WTC11 (cell line): ENCODE measurements around the gene LY6G6F. TPM values are rescaled to one million over a fixed set of nuclear protein-coding genes. Genes with fewer than 3 reads are reported as not detected.

ENCODE experiments used
- ATAC-seq: fragments of 200-7000 bp; cut with Tn5 transposase; 2 replicates; pipeline ENCODE4 v1.10.0; 2021; ENCODE audit warnings: mild to moderate bottlenecking, moderate library complexity
- CTCF ChIA-PET: fragments of 300-600 bp; sonication (Branson Sonifier 250); formaldehyde crosslinking; loops from one replicate; lab custom pipeline; 2021; ENCODE audit warnings: antibody characterized with exemption; lab: Charles Lee
- POLR2A ChIA-PET: fragments of 350-600 bp; sonication (Branson Sonifier 250); formaldehyde crosslinking; loops from one replicate; lab custom pipeline; 2021; ENCODE audit warnings: antibody characterized with exemption; lab: Charles Lee
- DNase-seq: peaks from one replicate; pipeline ENCODE4 v3.0.0; 2021; ENCODE audit warnings: low spot score
- H3K27ac Mint-ChIP-seq: 2 replicates; pipeline ENCODE4 v1.8.0; 2021; ENCODE audit warnings: mixed read lengths
- H3K27me3 Mint-ChIP-seq: 2 replicates; pipeline ENCODE4 v1.8.0; 2021; ENCODE audit warnings: low read depth, mild to moderate bottlenecking, moderate library complexity, mixed read lengths
- H3K36me3 Mint-ChIP-seq: 2 replicates; pipeline ENCODE4 v1.8.0; 2021; ENCODE audit warnings: mixed read lengths
- H3K4me1 Mint-ChIP-seq: 2 replicates; pipeline ENCODE4 v1.8.0; 2022; ENCODE audit warnings: mixed read lengths
- H3K4me3 Mint-ChIP-seq: 2 replicates; pipeline ENCODE4 v1.8.0; 2021; ENCODE audit warnings: mild to moderate bottlenecking, moderate library complexity, mixed read lengths
- H3K9me3 Mint-ChIP-seq: 2 replicates; pipeline ENCODE4 v1.8.0; 2021; ENCODE audit warnings: mixed read lengths
- ATF2 ChIP-seq: sonication (generic); formaldehyde crosslinking; IDR thresholded peaks from 2 replicates; pipeline ENCODE4 v1.8.1; 2022; ENCODE audit warnings: low read depth, missing genetic modification reagents, borderline replicate concordance
- ATF6 ChIP-seq: sonication (generic); formaldehyde crosslinking; IDR thresholded peaks from 2 replicates; pipeline ENCODE4 v1.8.1; 2023; ENCODE audit warnings: mild to moderate bottlenecking, missing genetic modification reagents
- ESRRA ChIP-seq: sonication (generic); formaldehyde crosslinking; IDR thresholded peaks from 2 replicates; pipeline ENCODE4 v1.8.1; 2022; ENCODE audit warnings: mild to moderate bottlenecking, missing genetic modification reagents, borderline replicate concordance
- ETV6 ChIP-seq: sonication (generic); formaldehyde crosslinking; IDR thresholded peaks from 2 replicates; pipeline ENCODE4 v1.8.1; 2022; ENCODE audit warnings: mild to moderate bottlenecking, missing genetic modification reagents
- GABPB1 ChIP-seq: sonication (generic); formaldehyde crosslinking; IDR thresholded peaks from 2 replicates; pipeline ENCODE4 v1.8.1; 2023; ENCODE audit warnings: mild to moderate bottlenecking, missing genetic modification reagents
- HMGA2 ChIP-seq: fragments of 250-450 bp; sonication (Bioruptor Pico); IDR thresholded peaks from 2 replicates; pipeline ENCODE4 v1.4.0; 2021; ENCODE audit warnings: mild to moderate bottlenecking, moderate library complexity
- HMGXB4 ChIP-seq: sonication (generic); formaldehyde crosslinking; IDR thresholded peaks from 2 replicates; pipeline ENCODE4 v1.8.1; 2023; ENCODE audit warnings: mild to moderate bottlenecking, moderate library complexity, missing genetic modification reagents
- JAZF1 ChIP-seq: fragments of 250-450 bp; sonication (Bioruptor Pico); IDR thresholded peaks from 2 replicates; pipeline ENCODE4 v1.9.0; 2021; ENCODE audit warnings: moderate library complexity, mild to moderate bottlenecking, inconsistent platforms
- PRDM15 ChIP-seq: sonication (generic); formaldehyde crosslinking; IDR thresholded peaks from 2 replicates; pipeline ENCODE4 v1.8.0; 2022; ENCODE audit warnings: missing genetic modification reagents
- PREB ChIP-seq: sonication (generic); formaldehyde crosslinking; IDR thresholded peaks from 2 replicates; pipeline ENCODE4 v1.8.1; 2022; ENCODE audit warnings: mild to moderate bottlenecking, missing genetic modification reagents, moderate library complexity, borderline replicate concordance
- RELA ChIP-seq: sonication (generic); formaldehyde crosslinking; IDR thresholded peaks from 2 replicates; pipeline ENCODE4 v1.8.1; 2022; ENCODE audit warnings: missing genetic modification reagents, mild to moderate bottlenecking, borderline replicate concordance
- TEAD1 ChIP-seq: sonication (generic); formaldehyde crosslinking; IDR thresholded peaks from 2 replicates; pipeline ENCODE4 v1.8.0; 2022; ENCODE audit warnings: mild to moderate bottlenecking, missing genetic modification reagents
- TP53 ChIP-seq: sonication (generic); formaldehyde crosslinking; IDR thresholded peaks from 2 replicates; pipeline ENCODE4 v1.8.1; 2023; ENCODE audit warnings: mild to moderate bottlenecking, missing genetic modification reagents
- ZMAT4 ChIP-seq: fragments of 250-450 bp; sonication (Bioruptor Pico); IDR thresholded peaks from 2 replicates; pipeline ENCODE4 v1.9.0; 2021; ENCODE audit warnings: mild to moderate bottlenecking
- ZNF121 ChIP-seq: sonication (generic); formaldehyde crosslinking; IDR thresholded peaks from 2 replicates; pipeline ENCODE4 v1.8.0; 2023; ENCODE audit warnings: missing genetic modification reagents
- ZNF138 ChIP-seq: sonication (generic); formaldehyde crosslinking; conservative IDR thresholded peaks from 2 replicates; pipeline ENCODE4 v1.8.1; 2022; ENCODE audit warnings: mild to moderate bottlenecking, moderate library complexity, missing genetic modification reagents
- total RNA-seq: library from RNA; stranded (reverse); gene quantifications from 3 replicates; pipeline ENCODE4 v1.2.3, GENCODE V29; 2021

LY6G6F gene
- total RNA-seq, 1 experiment from 2014 or later: not detected

GRCh38 chr6:31737991-31738979 is 31.6 kb downstream of the LY6G6F start:
- CTCF ChIA-PET: interaction anchor here (0.6 to 7.1 kb wide), 26 partner anchors 9 to 187 kb away, joined by 3 to 62 read pairs (median 4); partner anchors contain the start of genes ABHD16A, BAG6, C6orf47 and DDAH2

GRCh38 chr6:31739639-31740396 is 33.2 kb downstream of the LY6G6F start, which contains the start of gene MSH5:
Gene MSH5 (plus strand): TSS chr6:31740005. CDS start chr6:31740467, 462 bp downstream.
- no peaks in the 10 kb centered on the region for H3K9me3 Mint-ChIP-seq
- peak within 1 kb of the TSS; percentile 85 for H3K27ac Mint-ChIP-seq
- ATAC-seq (peak; percentile 89), DNase-seq (peak; percentile 98)
- H3K4me3 Mint-ChIP-seq: peak within 1 kb of the TSS; percentile 80
- H3K27me3 Mint-ChIP-seq: no peaks in the 10 kb centered on the region; the same call in 1 of the 2 replicates
- H3K36me3 Mint-ChIP-seq: peaks cover 12% of the 10 kb centered on the region
- POLR2A ChIA-PET: interaction anchor here (0.5 to 4.5 kb wide), 13 partner anchors 11 to 983 kb away, joined by 3 to 32 read pairs (median 3); partner anchors contain the start of genes C6orf47, DDAH2, HSPA1A and HSPA1B
- peaks cover 42% of the 10 kb centered on the region for H3K4me1 Mint-ChIP-seq
- CTCF ChIA-PET: interaction anchor here (0.6 to 7.1 kb wide), 14 partner anchors 10 to 194 kb away, joined by 3 to 62 read pairs (median 8); partner anchors contain the start of genes ATP6V1G2, DDAH2, HSPA1B and LY6G5C
- peak; percentile 61 for TF ChIP-seq PRDM15 (CRISPR knock-in tag)
- TF ChIP-seq ETV6 (CRISPR knock-in tag): peak; percentile 96
- TF ChIP-seq HMGA2 (CRISPR knock-in tag): no peak
- no peak; the same call in 1 of the 2 replicates for TF ChIP-seq PREB (CRISPR knock-in tag)
- no peak for TF ChIP-seq ATF6 (CRISPR knock-in tag)
- TF ChIP-seq ZMAT4: no peak
- peak; percentile 98 for TF ChIP-seq TEAD1 (CRISPR knock-in tag)
- TF ChIP-seq ZNF121 (CRISPR knock-in tag): no peak; the same call in 1 of the 2 replicates
- peak; percentile 73; the same call in 1 of the 2 replicates for TF ChIP-seq HMGXB4 (CRISPR knock-in tag)
- no peak for TF ChIP-seq JAZF1
- TF ChIP-seq RELA: peak; percentile 68; the same call in 1 of the 2 replicates

More at GRCh38 chr6:31737991-31738979, 31.6 kb downstream of the LY6G6F start:
- POLR2A ChIA-PET: interaction anchor here (0.5 to 4.5 kb wide), 6 partner anchors 10 to 1172 kb away, joined by 3 to 32 read pairs (median 6); partner anchors contain the start of genes C6orf47, DDAH2 and HSPA1B
- H3K27me3 Mint-ChIP-seq: no peaks in the 10 kb centered on the region; the same call in 1 of the 2 replicates
- no peaks in the 10 kb centered on the region for H3K9me3 Mint-ChIP-seq
- no peak for ATAC-seq
- TF ChIP-seq ESRRA (no peak), ZNF138 (CRISPR knock-in tag) (no peak), ATF2 (CRISPR knock-in tag) (no peak), GABPB1 (CRISPR knock-in tag) (peak; percentile 58; the same call in 1 of the 2 replicates), TP53 (no peak)
- H3K4me1 Mint-ChIP-seq: peaks cover 41% of the 10 kb centered on the region
- peak overlapping the region; percentile 93; the same call in 1 of the 2 replicates for H3K4me3 Mint-ChIP-seq
- H3K36me3 Mint-ChIP-seq: peaks cover 19% of the 10 kb centered on the region
- no peak for DNase-seq
- H3K27ac Mint-ChIP-seq: peak overlapping the region; percentile 61
